Suprapubic skin (tissue), 3 donors: ENCODE measurements around the gene PPP2R2B.

Source experiments
- CTCF ChIP-seq, 2 donors: fragments of 200-600 bp in 1 of 2; fragments of 450-650 bp in 1 of 2; sonication (generic) in 1 of 2; IDR thresholded peaks; one replicate each; pipeline ENCODE4 v1.5.1; 2016 to 2019; ENCODE audit warnings: antibody characterized with exemption in 2 of 2, mild to moderate bottlenecking in 1 of 2, moderate library complexity in 1 of 2
- POLR2AphosphoS5 ChIP-seq, 3 donors: sonication (generic); formaldehyde crosslinking; IDR thresholded peaks; one replicate each; pipeline ENCODE4 v1.6.1; 2017; ENCODE audit warnings: antibody characterized with exemption in 3 of 3

DNA sequence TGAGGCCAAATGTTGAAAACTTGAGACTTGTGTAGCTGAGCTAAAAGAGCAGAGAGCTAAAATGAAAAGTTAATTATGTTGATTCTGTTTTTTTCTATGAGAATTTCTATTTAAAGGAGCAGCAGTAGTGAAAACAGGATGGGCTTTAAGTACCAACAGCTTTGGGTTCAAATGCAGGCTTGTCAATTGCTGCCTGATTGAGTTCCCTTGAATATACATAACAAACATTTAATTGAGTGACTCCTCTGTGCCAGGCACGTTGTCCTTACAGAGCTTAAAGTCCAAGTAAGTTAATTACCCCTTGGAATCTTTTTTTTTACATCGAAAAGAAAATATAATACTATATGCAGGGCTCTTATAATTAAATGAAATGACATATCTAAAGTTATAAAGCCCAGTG lies 38.5 kb downstream of the PPP2R2B start:
- TF ChIP-seq CTCF (IDR thresholded peaks at IDR 0.05) (no peak), POLR2AphosphoS5 (IDR thresholded peaks at IDR 0.05) (no peak)
